ENCODE data around the gene FOXL1. TPM values are rescaled to one million over a fixed set of nuclear protein-coding genes. Genes with fewer than 3 reads are reported as not detected.

The FOXL1 gene
- total and polyA plus RNA-seq, 9 of the 15 experiments (the other 6 are each of a cell fraction or from before 2014, with no cell fraction given): not detected

- Histone ChIP-seq H3K36me3 (ENCODE audit: control insufficient read depth, insufficient read depth, low read length) (no peaks in the 10 kb centered on the region), H3K79me2 (ENCODE audit: control insufficient read depth, insufficient read depth, low read length) (no peaks in the 10 kb centered on the region), H3K4me3 (no peak overlapping the region), H3K27me3 (ENCODE audit: control insufficient read depth in 2 of 2, insufficient read depth in 2 of 2, low read length in 2 of 2) (peaks cover 32 to 46% of the 10 kb centered on the region in 2 experiments), H3K4me2 (ENCODE audit: insufficient read depth, low read length) (no peak overlapping the region), H3K4me1 (replicated peaks in 1 of 2; ENCODE audit: control insufficient read depth in 2 of 2, insufficient read depth in 2 of 2, low read length in 2 of 2) (peaks cover 0 to 8% of the 10 kb centered on the region in 2 experiments; a peak in 1 of 5 replicates), H3K9me3 (replicated peaks; ENCODE audit: control insufficient read depth, insufficient read depth, low read depth, low read length) (no peaks in the 10 kb centered on the region), H3K9ac (ENCODE audit: insufficient read depth in 1 of 2, low read depth in 2 of 2, low read length in 2 of 2) (no peak overlapping the region), H3K27ac (ENCODE audit: extremely low read depth, low read depth, low read length) (no peak overlapping the region), H3K9me1 (ENCODE audit: control insufficient read depth, insufficient read depth, low read length) (no peaks in the 10 kb centered on the region), H2AFZ (ENCODE audit: low read depth, low read length) (no peak overlapping the region), H4K20me1 (replicated peaks; ENCODE audit: control insufficient read depth, insufficient read depth, low read length) (peaks cover 4% of the 10 kb centered on the region; the same call in 1 of the 2 replicates)
- FAIRE-seq (no peak), ATAC-seq (no peak), DNase-seq (ENCODE audit: extremely low read depth in 1 of 4, low spot score in 3 of 4) (no peak)
- in situ Hi-C loops (cut with MboI) (loop anchor here (5.0 to 25.0 kb wide), 3 partner anchors 490 to 1070 kb away; no protein-coding TSS in a partner anchor), intact Hi-C loops (cut with micrococcal nuclease) (loop anchor here (10.0 kb wide), 1 partner anchor 628 kb away; no protein-coding TSS in a partner anchor)
- POLR2A ChIA-PET: no interaction called here
- CTCF ChIA-PET (ENCODE audit: low intra/inter-chr PET ratio): no interaction called here
- no TSS peak for BruUV-seq (replicated peaks)
- TF ChIP-seq, protein P1, sequence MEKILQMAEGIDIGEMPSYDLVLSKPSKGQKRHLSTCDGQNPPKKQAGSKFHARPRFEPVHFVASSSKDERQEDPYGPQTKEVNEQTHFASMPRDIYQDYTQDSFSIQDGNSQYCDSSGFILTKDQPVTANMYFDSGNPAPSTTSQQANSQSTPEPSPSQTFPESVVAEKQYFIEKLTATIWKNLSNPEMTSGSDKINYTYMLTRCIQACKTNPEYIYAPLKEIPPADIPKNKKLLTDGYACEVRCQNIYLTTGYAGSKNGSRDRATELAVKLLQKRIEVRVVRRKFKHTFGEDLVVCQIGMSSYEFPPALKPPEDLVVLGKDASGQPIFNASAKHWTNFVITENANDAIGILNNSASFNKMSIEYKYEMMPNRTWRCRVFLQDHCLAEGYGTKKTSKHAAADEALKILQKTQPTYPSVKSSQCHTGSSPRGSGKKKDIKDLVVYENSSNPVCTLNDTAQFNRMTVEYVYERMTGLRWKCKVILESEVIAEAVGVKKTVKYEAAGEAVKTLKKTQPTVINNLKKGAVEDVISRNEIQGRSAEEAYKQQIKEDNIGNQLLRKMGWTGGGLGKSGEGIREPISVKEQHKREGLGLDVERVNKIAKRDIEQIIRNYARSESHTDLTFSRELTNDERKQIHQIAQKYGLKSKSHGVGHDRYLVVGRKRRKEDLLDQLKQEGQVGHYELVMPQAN (IDR thresholded peaks at IDR 0.05; ENCODE audit: borderline replicate concordance): no peak
- no peak for TF ChIP-seq BACH1 (tag; IDR thresholded peaks at IDR 0.05)
- TF ChIP-seq ZNF165 (CRISPR knock-in tag; IDR thresholded peaks at IDR 0.05; ENCODE audit: borderline replicate concordance): no peak
- TF ChIP-seq ZNF639 (CRISPR knock-in tag; conservative IDR thresholded peaks at IDR 0.05 in 1 of 2, IDR thresholded peaks at IDR 0.05 in 1 of 2): no peak
- no peak for TF ChIP-seq SETDB1 (IDR thresholded peaks at IDR 0.05; ENCODE audit: low read length)
- TF ChIP-seq, protein P2, sequence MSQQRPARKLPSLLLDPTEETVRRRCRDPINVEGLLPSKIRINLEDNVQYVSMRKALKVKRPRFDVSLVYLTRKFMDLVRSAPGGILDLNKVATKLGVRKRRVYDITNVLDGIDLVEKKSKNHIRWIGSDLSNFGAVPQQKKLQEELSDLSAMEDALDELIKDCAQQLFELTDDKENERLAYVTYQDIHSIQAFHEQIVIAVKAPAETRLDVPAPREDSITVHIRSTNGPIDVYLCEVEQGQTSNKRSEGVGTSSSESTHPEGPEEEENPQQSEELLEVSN (IDR thresholded peaks at IDR 0.05; ENCODE audit: borderline replicate concordance in 1 of 2, extremely low read depth in 1 of 2, insufficient read depth in 1 of 2, insufficient read length in 1 of 2, low read depth in 1 of 2, low read length in 1 of 2, poor library complexity in 1 of 2, severe bottlenecking in 1 of 2): no peak
- TF ChIP-seq DIDO1 (tag; IDR thresholded peaks at IDR 0.05; ENCODE audit: low read depth): no peak
- no peak for TF ChIP-seq ZSCAN29 (IDR thresholded peaks at IDR 0.05)
- TF ChIP-seq FIP1L1 (IDR thresholded peaks at IDR 0.05; ENCODE audit: low read depth, low read length, poor library complexity, severe bottlenecking): no peak
- TF ChIP-seq ZFPM2 (CRISPR knock-in tag; IDR thresholded peaks at IDR 0.05): no peak
- TF ChIP-seq MCM5 (IDR thresholded peaks at IDR 0.05; ENCODE audit: low read depth): no peak
- WGBS (ENCODE audit: insufficient coverage, low coverage, missing lambda C conversion rate): 65% methylated on average over 29 of the region's 88 CpGs
Observed at GRCh38 chr16:86566966-86567700, 11.2 kb upstream of the FOXL1 start.

Data from K562 (cell line).